WTC11 (cell line): ENCODE measurements around the gene GPC5. TPM values are rescaled to one million over a fixed set of nuclear protein-coding genes. Genes with fewer than 3 reads are reported as not detected.

ENCODE experiments used
- ATAC-seq: fragments of 200-7000 bp; cut with Tn5 transposase; 2 replicates; pipeline ENCODE4 v1.10.0; 2021; ENCODE audit warnings: mild to moderate bottlenecking, moderate library complexity
- CTCF ChIA-PET: fragments of 300-600 bp; sonication (Branson Sonifier 250); formaldehyde crosslinking; loops from one replicate; lab custom pipeline; 2021; ENCODE audit warnings: antibody characterized with exemption; lab: Charles Lee
- POLR2A ChIA-PET: fragments of 350-600 bp; sonication (Branson Sonifier 250); formaldehyde crosslinking; loops from one replicate; lab custom pipeline; 2021; ENCODE audit warnings: antibody characterized with exemption; lab: Charles Lee
- DNase-seq: peaks from one replicate; pipeline ENCODE4 v3.0.0; 2021; ENCODE audit warnings: low spot score
- H3K27ac Mint-ChIP-seq: 2 replicates; pipeline ENCODE4 v1.8.0; 2021; ENCODE audit warnings: mixed read lengths
- H3K27me3 Mint-ChIP-seq: 2 replicates; pipeline ENCODE4 v1.8.0; 2021; ENCODE audit warnings: low read depth, mild to moderate bottlenecking, moderate library complexity, mixed read lengths
- H3K36me3 Mint-ChIP-seq: 2 replicates; pipeline ENCODE4 v1.8.0; 2021; ENCODE audit warnings: mixed read lengths
- H3K4me1 Mint-ChIP-seq: 2 replicates; pipeline ENCODE4 v1.8.0; 2022; ENCODE audit warnings: mixed read lengths
- H3K4me3 Mint-ChIP-seq: 2 replicates; pipeline ENCODE4 v1.8.0; 2021; ENCODE audit warnings: mild to moderate bottlenecking, moderate library complexity, mixed read lengths
- H3K9me3 Mint-ChIP-seq: 2 replicates; pipeline ENCODE4 v1.8.0; 2021; ENCODE audit warnings: mixed read lengths
- ARID4B ChIP-seq: sonication (generic); formaldehyde crosslinking; IDR thresholded peaks from 2 replicates; pipeline ENCODE4 v1.8.0; 2023; ENCODE audit warnings: missing genetic modification reagents, mild to moderate bottlenecking, borderline replicate concordance
- ATF3 ChIP-seq: sonication (generic); formaldehyde crosslinking; conservative IDR thresholded peaks from 2 replicates; pipeline ENCODE4 v1.8.1; 2022; ENCODE audit warnings: mild to moderate bottlenecking, missing genetic modification reagents
- CDX4 ChIP-seq: fragments of 250-450 bp; sonication (Bioruptor Pico); IDR thresholded peaks from 2 replicates; pipeline ENCODE4 v1.9.0; 2021; ENCODE audit warnings: moderate library complexity, mild to moderate bottlenecking, inconsistent platforms, borderline replicate concordance
- CREM ChIP-seq: sonication (generic); formaldehyde crosslinking; IDR thresholded peaks from 2 replicates; pipeline ENCODE4 v1.8.1; 2022; ENCODE audit warnings: mild to moderate bottlenecking, missing genetic modification reagents, moderate library complexity
- E2F5 ChIP-seq: sonication (generic); formaldehyde crosslinking; IDR thresholded peaks from 2 replicates; pipeline ENCODE4 v1.8.1; 2022; ENCODE audit warnings: mild to moderate bottlenecking, moderate library complexity, missing genetic modification reagents
- ERG ChIP-seq: fragments of 250-450 bp; sonication (Bioruptor Pico); IDR thresholded peaks from 2 replicates; pipeline ENCODE4 v1.8.0; 2021; ENCODE audit warnings: mild to moderate bottlenecking
- JUN ChIP-seq: sonication (generic); formaldehyde crosslinking; IDR thresholded peaks from 2 replicates; pipeline ENCODE4 v1.8.0; 2023; ENCODE audit warnings: mild to moderate bottlenecking, missing genetic modification reagents
- MAX ChIP-seq: sonication (generic); formaldehyde crosslinking; IDR thresholded peaks from 2 replicates; pipeline ENCODE4 v1.8.0; 2022; ENCODE audit warnings: mild to moderate bottlenecking, missing genetic modification reagents
- PREB ChIP-seq: sonication (generic); formaldehyde crosslinking; IDR thresholded peaks from 2 replicates; pipeline ENCODE4 v1.8.1; 2022; ENCODE audit warnings: mild to moderate bottlenecking, missing genetic modification reagents, moderate library complexity, borderline replicate concordance
- RORB ChIP-seq: fragments of 250-450 bp; sonication (Bioruptor Pico); IDR thresholded peaks from 2 replicates; pipeline ENCODE4 v1.9.0; 2021; ENCODE audit warnings: mild to moderate bottlenecking
- SMAD3 ChIP-seq: sonication (generic); formaldehyde crosslinking; IDR thresholded peaks from 2 replicates; pipeline ENCODE4 v1.8.0; 2022; ENCODE audit warnings: missing genetic modification reagents, mild to moderate bottlenecking, borderline replicate concordance
- STAT6 ChIP-seq: sonication (generic); formaldehyde crosslinking; conservative IDR thresholded peaks from 2 replicates; pipeline ENCODE4 v1.8.1; 2023; ENCODE audit warnings: mild to moderate bottlenecking, low read depth, missing genetic modification reagents, moderate library complexity
- ZNF263 ChIP-seq: sonication (generic); formaldehyde crosslinking; IDR thresholded peaks from 2 replicates; pipeline ENCODE4 v1.8.1; 2022; ENCODE audit warnings: low read depth, mild to moderate bottlenecking, moderate library complexity, missing genetic modification reagents
- ZNF423 ChIP-seq: fragments of 250-450 bp; sonication (Bioruptor Pico); IDR thresholded peaks from 2 replicates; pipeline ENCODE4 v2.1.2; 2022; ENCODE audit warnings: mild to moderate bottlenecking, moderate library complexity
- ZNF532 ChIP-seq: fragments of 250-450 bp; sonication (Bioruptor Pico); IDR thresholded peaks from 2 replicates; pipeline ENCODE4 v1.9.0; 2021; ENCODE audit warnings: mild to moderate bottlenecking, borderline replicate concordance
- ZNF671 ChIP-seq: fragments of 250-450 bp; sonication (Bioruptor Pico); IDR thresholded peaks from 2 replicates; pipeline ENCODE4 v1.8.0; 2021; ENCODE audit warnings: mild to moderate bottlenecking
- total RNA-seq: library from RNA; stranded (reverse); gene quantifications from 3 replicates; pipeline ENCODE4 v1.2.3, GENCODE V29; 2021

Gene GPC5
- total RNA-seq, 1 experiment from 2014 or later: 0.46 TPM

- H3K4me3 Mint-ChIP-seq: no peak overlapping the region
- TF ChIP-seq STAT6 (CRISPR knock-in tag) (no peak), SMAD3 (no peak), ZNF532 (CRISPR knock-in tag) (no peak), E2F5 (CRISPR knock-in tag) (no peak), ZNF671 (CRISPR knock-in tag) (no peak), ATF3 (CRISPR knock-in tag) (no peak), CDX4 (CRISPR knock-in tag) (no peak), MAX (CRISPR knock-in tag) (no peak), ERG (CRISPR knock-in tag) (no peak), ARID4B (no peak), PREB (no peak), ZNF423 (CRISPR knock-in tag) (no peak), ZNF263 (CRISPR knock-in tag) (no peak), CREM (CRISPR knock-in tag) (no peak), RORB (CRISPR knock-in tag) (no peak), JUN (CRISPR knock-in tag) (no peak)
- no peak for DNase-seq
- CTCF ChIA-PET: no interaction called here
- H3K27me3 Mint-ChIP-seq: no peaks in the 10 kb centered on the region
- H3K27ac Mint-ChIP-seq: no peak overlapping the region
- no peak for ATAC-seq
- POLR2A ChIA-PET: no interaction called here
- 0 out of 2 replicates have a peak, but pooled peaks cover 5% of the 10 kb centered on the region for H3K9me3 Mint-ChIP-seq
- no peaks in the 10 kb centered on the region for H3K36me3 Mint-ChIP-seq
- H3K4me1 Mint-ChIP-seq: peaks cover 3% of the 10 kb centered on the region
Measured at GRCh38 chr13:92842145-92842544, 1443.7 kb downstream of the GPC5 start.
